ENCODE data around the gene SNX17.

GRCh38 chr2:27323596-27324285 lies 46.7 kb upstream of the SNX17 start:
- TF ChIP-seq CTCF (conservative IDR thresholded peaks at IDR 0.05 in 1 of 2, IDR thresholded peaks at IDR 0.05 in 1 of 2; ENCODE audit: extremely low read depth in 1 of 2, insufficient read depth in 1 of 2, low read depth in 1 of 2, low read length in 2 of 2) = no peak
- TF ChIP-seq EZH2 (IDR thresholded peaks at IDR 0.05; ENCODE audit: borderline replicate concordance, low read length) = no peak

Data from mammary epithelial cell (primary cell).